ENCODE data around the gene IL18RAP.

- TF ChIP-seq CTCF (IDR thresholded peaks at IDR 0.05), result no peak
- no peak for TF ChIP-seq EP300 (IDR thresholded peaks at IDR 0.05)
- no peak for TF ChIP-seq POLR2A (IDR thresholded peaks at IDR 0.05)
- TF ChIP-seq POLR2AphosphoS5 (IDR thresholded peaks at IDR 0.05), result no peak
Observed at GRCh38 chr2:102451968-102452367, 29.0 kb downstream of the IL18RAP start.

Data from upper lobe of left lung (tissue), 4 donors.